ENCODE results near the gene MTMR12. TPM values are rescaled to one million over a fixed set of nuclear protein-coding genes. Genes with fewer than 3 reads are reported as not detected.

Gene MTMR12
- total and polyA plus RNA-seq, 2 donors: 11.7 to 12.9 TPM

DNA sequence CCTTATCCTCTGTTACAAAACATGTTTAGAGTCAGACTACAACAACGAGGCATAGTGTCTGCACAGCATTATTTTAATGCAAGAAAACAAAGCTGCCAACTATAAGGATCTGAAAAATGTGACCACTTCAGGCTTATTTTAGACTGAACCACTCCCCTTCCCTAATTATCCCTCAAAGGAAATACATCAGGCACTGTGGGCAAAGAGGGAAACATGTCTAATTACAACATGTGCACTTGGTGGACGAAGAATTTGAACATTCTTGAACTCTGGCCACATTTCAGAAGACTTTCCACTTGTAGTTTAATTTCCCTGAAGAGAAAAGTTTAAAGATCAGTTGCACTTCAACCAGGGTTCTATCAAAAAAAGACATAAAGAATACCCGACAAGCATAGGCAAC is 3.8 kb downstream of the MTMR12 start:
- 76% methylated on average over 3 of the region's 3 CpGs for WGBS
- Histone ChIP-seq H3K4me3 (ENCODE audit: low read length in 2 of 2) (no peak overlapping the region), H3K36me3 (ENCODE audit: control insufficient read depth in 2 of 2, insufficient read depth in 2 of 2, low read length in 1 of 2) (peaks cover 0 to 2% of the 10 kb centered on the region in 2 donors), H3K27me3 (ENCODE audit: control insufficient read depth in 2 of 2, insufficient read depth in 1 of 2, low read length in 1 of 2) (no peaks in the 10 kb centered on the region), H3K27ac (ENCODE audit: low read depth in 1 of 2, low read length in 1 of 2) (no peak overlapping the region), H3K4me1 (ENCODE audit: control insufficient read depth in 2 of 2, insufficient read depth in 2 of 2, low read length in 2 of 2) (peaks cover 11 to 24% of the 10 kb centered on the region in 2 donors), H3K9me3 (ENCODE audit: control insufficient read depth in 2 of 2, insufficient read depth in 1 of 2, low read length in 1 of 2) (no peaks in the 10 kb centered on the region)
- no peak for DNase-seq (ENCODE audit: low read depth in 6 of 9, low spot score in 9 of 9)

DNA sequence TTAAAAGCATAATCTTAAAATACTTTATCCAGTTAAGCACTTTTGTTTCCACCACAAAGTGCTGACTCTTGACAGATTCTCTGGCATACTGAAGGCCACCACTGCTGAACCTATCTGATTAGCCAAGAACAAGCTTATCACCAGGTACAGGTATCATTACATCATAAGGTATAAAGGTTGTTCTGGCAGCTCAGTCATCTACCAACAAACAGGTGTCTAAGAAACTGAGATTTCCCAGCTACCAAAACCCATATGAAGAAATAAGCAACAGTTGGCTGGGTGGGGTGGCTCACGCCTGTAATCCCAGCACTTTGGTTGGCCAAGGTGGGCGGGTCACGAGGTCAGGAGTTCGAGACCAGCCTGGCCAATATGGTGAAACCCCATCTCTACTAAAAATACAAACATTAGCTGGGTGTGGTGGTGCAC is 5.0 kb downstream of the MTMR12 start:
- H3K9me3 ChIP-seq (ENCODE audit: control insufficient read depth in 2 of 2, insufficient read depth in 1 of 2, low read length in 1 of 2): no peaks in the 10 kb centered on the region
- no peak overlapping the region for H3K4me3 ChIP-seq (ENCODE audit: low read length in 2 of 2)
- H3K36me3 ChIP-seq (ENCODE audit: control insufficient read depth in 2 of 2, insufficient read depth in 2 of 2, low read length in 1 of 2): peaks cover 0 to 2% of the 10 kb centered on the region in 2 donors
- peaks cover 14 to 24% of the 10 kb centered on the region in 2 donors for H3K4me1 ChIP-seq (ENCODE audit: control insufficient read depth in 2 of 2, insufficient read depth in 2 of 2, low read length in 2 of 2)
- 99% methylated on average over 4 of the region's 4 CpGs for WGBS
- no peak overlapping the region for H3K27ac ChIP-seq (ENCODE audit: low read depth in 1 of 2, low read length in 1 of 2)
- DNase-seq (ENCODE audit: low read depth in 6 of 9, low spot score in 9 of 9): no peak
- H3K27me3 ChIP-seq (ENCODE audit: control insufficient read depth in 2 of 2, insufficient read depth in 1 of 2, low read length in 1 of 2): no peaks in the 10 kb centered on the region

- no peak overlapping the region for H3K27ac ChIP-seq (ENCODE audit: low read depth in 1 of 2, low read length in 1 of 2)
- WGBS: 21% methylated on average over 5 of the region's 5 CpGs
- no peak overlapping the region for H3K4me3 ChIP-seq (ENCODE audit: low read length in 2 of 2)
- no peaks in the 10 kb centered on the region for H3K9me3 ChIP-seq (ENCODE audit: control insufficient read depth in 2 of 2, insufficient read depth in 1 of 2, low read length in 1 of 2)
- H3K36me3 ChIP-seq (ENCODE audit: control insufficient read depth in 2 of 2, insufficient read depth in 2 of 2, low read length in 1 of 2): peaks cover 0 to 6% of the 10 kb centered on the region in 2 donors
- DNase-seq (ENCODE audit: low read depth in 6 of 9, low spot score in 9 of 9): peak in 4 of 9 donors; percentile 28 to 62 (median 36)
- H3K4me1 ChIP-seq (ENCODE audit: control insufficient read depth in 2 of 2, insufficient read depth in 2 of 2, low read length in 2 of 2): peaks cover 7 to 19% of the 10 kb centered on the region in 2 donors
- H3K27me3 ChIP-seq (ENCODE audit: control insufficient read depth in 2 of 2, insufficient read depth in 1 of 2, low read length in 1 of 2): no peaks in the 10 kb centered on the region
Measured at GRCh38 chr5:32304622-32305021, 8.1 kb downstream of the MTMR12 start.

- peaks cover 0 to 6% of the 10 kb centered on the region in 2 donors for H3K36me3 ChIP-seq (ENCODE audit: control insufficient read depth in 2 of 2, insufficient read depth in 2 of 2, low read length in 1 of 2)
- no peak for DNase-seq (ENCODE audit: low read depth in 6 of 9, low spot score in 9 of 9)
- peaks cover 13 to 28% of the 10 kb centered on the region in 2 donors for H3K4me1 ChIP-seq (ENCODE audit: control insufficient read depth in 2 of 2, insufficient read depth in 2 of 2, low read length in 2 of 2)
- WGBS: 98% methylated on average over 6 of the region's 6 CpGs
- H3K27me3 ChIP-seq (ENCODE audit: control insufficient read depth in 2 of 2, insufficient read depth in 1 of 2, low read length in 1 of 2): no peaks in the 10 kb centered on the region
- no peaks in the 10 kb centered on the region for H3K9me3 ChIP-seq (ENCODE audit: control insufficient read depth in 2 of 2, insufficient read depth in 1 of 2, low read length in 1 of 2)
- no peak overlapping the region for H3K4me3 ChIP-seq (ENCODE audit: low read length in 2 of 2)
- H3K27ac ChIP-seq (ENCODE audit: low read depth in 1 of 2, low read length in 1 of 2): no peak overlapping the region
Measured at GRCh38 chr5:32303755-32304120, 9.0 kb downstream of the MTMR12 start.

DNA sequence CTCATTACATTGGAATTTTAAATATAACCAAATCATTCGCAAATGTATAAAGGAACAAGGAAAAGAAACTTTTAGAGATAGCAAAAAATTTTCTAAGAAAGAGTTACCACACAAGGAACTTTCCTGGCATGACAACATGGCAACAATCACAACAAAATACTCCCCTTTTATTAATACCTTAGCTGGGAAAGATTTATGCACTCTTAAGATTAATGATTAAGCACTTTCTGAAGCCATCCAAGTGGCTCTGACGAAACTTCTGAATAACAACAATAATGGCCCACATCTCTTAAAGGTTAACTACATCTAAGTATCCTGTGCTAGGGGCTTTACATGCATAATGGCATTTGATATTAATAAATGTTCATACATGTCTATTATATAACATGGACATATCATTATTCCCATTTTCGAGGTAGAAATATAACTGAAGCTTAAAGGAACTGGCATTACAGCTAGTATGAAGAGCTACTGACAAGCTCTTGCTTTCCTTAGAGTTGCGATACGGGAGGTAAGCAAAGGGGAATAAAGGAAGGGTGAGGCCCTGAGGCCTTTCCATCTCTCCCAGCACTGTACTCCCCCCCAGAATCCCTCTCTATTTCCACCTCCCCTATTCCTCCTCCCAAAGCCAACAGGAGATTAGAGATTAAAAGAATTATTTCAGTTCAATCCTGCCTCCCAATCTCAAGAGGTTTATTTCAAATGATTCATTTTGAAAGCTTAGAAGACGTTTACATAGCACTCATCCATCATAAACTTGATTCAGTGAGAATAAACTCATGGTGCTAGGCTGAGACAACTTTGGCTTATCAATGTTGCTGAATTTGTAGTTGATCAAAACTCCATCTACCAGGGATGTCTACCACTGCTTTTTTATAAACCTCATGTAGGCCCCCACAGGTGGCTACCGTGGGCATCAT is 9.6 kb downstream of the MTMR12 start:
- Histone ChIP-seq H3K4me3 (ENCODE audit: low read length in 2 of 2) (no peak overlapping the region), H3K36me3 (ENCODE audit: control insufficient read depth in 2 of 2, insufficient read depth in 2 of 2, low read length in 1 of 2) (peaks cover 0 to 3% of the 10 kb centered on the region in 2 donors), H3K27ac (ENCODE audit: low read depth in 1 of 2, low read length in 1 of 2) (no peak overlapping the region), H3K27me3 (ENCODE audit: control insufficient read depth in 2 of 2, insufficient read depth in 1 of 2, low read length in 1 of 2) (no peaks in the 10 kb centered on the region), H3K9me3 (ENCODE audit: control insufficient read depth in 2 of 2, insufficient read depth in 1 of 2, low read length in 1 of 2) (no peaks in the 10 kb centered on the region), H3K4me1 (ENCODE audit: control insufficient read depth in 2 of 2, insufficient read depth in 2 of 2, low read length in 2 of 2) (peaks cover 17 to 33% of the 10 kb centered on the region in 2 donors)
- no peak for DNase-seq (ENCODE audit: low read depth in 6 of 9, low spot score in 9 of 9)
- 96% methylated on average over 7 of the region's 7 CpGs for WGBS

- H3K9me3 ChIP-seq (ENCODE audit: control insufficient read depth in 2 of 2, insufficient read depth in 1 of 2, low read length in 1 of 2): no peaks in the 10 kb centered on the region
- DNase-seq (ENCODE audit: low read depth in 6 of 9, low spot score in 9 of 9): no peak
- peaks cover 19 to 37% of the 10 kb centered on the region in 2 donors for H3K4me1 ChIP-seq (ENCODE audit: control insufficient read depth in 2 of 2, insufficient read depth in 2 of 2, low read length in 2 of 2)
- no peaks in the 10 kb centered on the region for H3K27me3 ChIP-seq (ENCODE audit: control insufficient read depth in 2 of 2, insufficient read depth in 1 of 2, low read length in 1 of 2)
- 97% methylated on average over 2 of the region's 2 CpGs for WGBS
- H3K27ac ChIP-seq (ENCODE audit: low read depth in 1 of 2, low read length in 1 of 2): no peak overlapping the region
- H3K4me3 ChIP-seq (ENCODE audit: low read length in 2 of 2): no peak overlapping the region
- peaks cover 0 to 3% of the 10 kb centered on the region in 2 donors for H3K36me3 ChIP-seq (ENCODE audit: control insufficient read depth in 2 of 2, insufficient read depth in 2 of 2, low read length in 1 of 2)
Measured at GRCh38 chr5:32301891-32302290, 10.8 kb downstream of the MTMR12 start.

DNA sequence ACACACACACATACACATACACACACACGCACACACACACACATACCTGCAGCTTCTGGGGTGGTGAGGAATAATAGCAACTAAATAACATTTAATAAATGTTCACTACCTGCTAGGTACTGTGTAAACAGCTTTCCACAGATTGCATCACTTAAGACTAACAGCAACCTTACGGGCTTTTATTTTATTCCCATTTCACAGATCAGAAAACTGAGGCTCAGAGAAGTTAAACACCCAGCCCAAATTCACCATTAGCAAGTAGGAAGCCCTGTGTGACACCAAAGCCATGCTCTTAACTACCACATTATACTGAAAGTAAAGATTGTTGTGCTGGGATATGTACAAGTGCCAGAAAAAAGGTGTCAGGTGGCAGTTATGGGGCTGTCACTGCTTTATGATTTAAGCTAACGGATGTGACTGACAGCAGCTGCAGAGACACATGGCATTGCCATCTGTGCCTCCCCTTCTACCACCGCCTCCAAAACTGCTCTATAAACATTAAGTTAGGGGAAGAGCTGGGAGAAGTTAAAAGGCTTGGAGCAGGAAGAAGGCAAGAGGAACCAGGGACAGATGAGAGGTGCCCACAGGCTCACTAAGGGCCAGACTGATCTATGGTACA is 13.6 kb downstream of the MTMR12 start:
- Histone ChIP-seq H3K4me1 (ENCODE audit: control insufficient read depth in 2 of 2, insufficient read depth in 2 of 2, low read length in 2 of 2) (peaks cover 14 to 30% of the 10 kb centered on the region in 2 donors), H3K36me3 (ENCODE audit: control insufficient read depth in 2 of 2, insufficient read depth in 2 of 2, low read length in 1 of 2) (peaks cover 9 to 20% of the 10 kb centered on the region in 2 donors), H3K4me3 (ENCODE audit: low read length in 2 of 2) (no peak overlapping the region), H3K9me3 (ENCODE audit: control insufficient read depth in 2 of 2, insufficient read depth in 1 of 2, low read length in 1 of 2) (no peaks in the 10 kb centered on the region), H3K27ac (ENCODE audit: low read depth in 1 of 2, low read length in 1 of 2) (peak overlapping the region in 1 of 2 donors; percentile 29), H3K27me3 (ENCODE audit: control insufficient read depth in 2 of 2, insufficient read depth in 1 of 2, low read length in 1 of 2) (no peaks in the 10 kb centered on the region)
- DNase-seq (ENCODE audit: low read depth in 6 of 9, low spot score in 9 of 9): peak in 6 of 9 donors; percentile 36 to 79 (median 57)
- 59% methylated on average over 4 of the region's 4 CpGs for WGBS

GRCh38 chr5:32298059-32298415 is 14.7 kb downstream of the MTMR12 start:
- no peaks in the 10 kb centered on the region for H3K9me3 ChIP-seq (ENCODE audit: control insufficient read depth in 2 of 2, insufficient read depth in 1 of 2, low read length in 1 of 2)
- H3K4me3 ChIP-seq (ENCODE audit: low read length in 2 of 2): no peak overlapping the region
- peaks cover 12 to 30% of the 10 kb centered on the region in 2 donors for H3K4me1 ChIP-seq (ENCODE audit: control insufficient read depth in 2 of 2, insufficient read depth in 2 of 2, low read length in 2 of 2)
- H3K27me3 ChIP-seq (ENCODE audit: control insufficient read depth in 2 of 2, insufficient read depth in 1 of 2, low read length in 1 of 2): no peaks in the 10 kb centered on the region
- H3K27ac ChIP-seq (ENCODE audit: low read depth in 1 of 2, low read length in 1 of 2): no peak overlapping the region
- 43% methylated on average over 5 of the region's 5 CpGs for WGBS
- no peak for DNase-seq (ENCODE audit: low read depth in 6 of 9, low spot score in 9 of 9)
- H3K36me3 ChIP-seq (ENCODE audit: control insufficient read depth in 2 of 2, insufficient read depth in 2 of 2, low read length in 1 of 2): peaks cover 9 to 26% of the 10 kb centered on the region in 2 donors

All from thymus (tissue), 11 donors.